Neural crest cell (in vitro differentiated cells): ENCODE measurements around the gene DNAH14. TPM values are rescaled to one million over a fixed set of nuclear protein-coding genes. Genes with fewer than 3 reads are reported as not detected.
"Not testable (repeated sequence)": the region's sequence is repeated elsewhere in the genome, so short reads cannot be mapped to it uniquely, and the experiment has no call there.

ENCODE experiments used
- DNase-seq: peaks from one replicate; pipeline ENCODE4 v3.0.0; 2021; ENCODE audit warnings: low read depth, mixed read lengths, low spot score
- H3K27ac Mint-ChIP-seq: one replicate; pipeline ENCODE4 v1.8.0; 2021; ENCODE audit warnings: mild to moderate bottlenecking, mixed read lengths; ENCODE audit not compliant: unreplicated experiment
- H3K27me3 Mint-ChIP-seq: 2 replicates; pipeline ENCODE4 v1.8.0; 2021; ENCODE audit warnings: low read depth, mild to moderate bottlenecking, mixed read lengths
- H3K36me3 Mint-ChIP-seq: 2 replicates; pipeline ENCODE4 v1.8.0; 2021; ENCODE audit warnings: low read depth, mild to moderate bottlenecking, mixed read lengths
- H3K4me1 Mint-ChIP-seq: 2 replicates; pipeline ENCODE4 v1.8.0; 2021; ENCODE audit warnings: mixed read lengths
- H3K4me3 Mint-ChIP-seq: one replicate; pipeline ENCODE4 v1.8.0; 2021; ENCODE audit warnings: mild to moderate bottlenecking, mixed read lengths
- H3K9me3 Mint-ChIP-seq: 2 replicates; pipeline ENCODE4 v1.8.0; 2021; ENCODE audit warnings: mixed read lengths
- CTCF ChIP-seq: fragments of 200-600 bp; sonication (generic); conservative IDR thresholded peaks from 2 replicates; pipeline ENCODE4 v1.5.0; 2021; ENCODE audit warnings: antibody characterized with exemption, mild to moderate bottlenecking
- total RNA-seq: library from RNA; stranded (reverse); gene quantifications from 2 replicates; pipeline ENCODE4 v1.2.1, GENCODE V29; 2021

The DNAH14 gene
- total RNA-seq, 1 donor from 2014 or later = 31.0 TPM

GRCh38 chr1:225143001-225143400 lies 213.5 kb downstream of the DNAH14 start:
- Mint-ChIP-seq H3K9me3 (no peaks in the 10 kb centered on the region), H3K27me3 (no peaks in the 10 kb centered on the region), H3K4me1 (no peaks in the 10 kb centered on the region), H3K27ac (no peak overlapping the region), H3K36me3 (peaks cover 5% of the 10 kb centered on the region), H3K4me3 (no peak overlapping the region)
- DNase-seq = no peak
- TF ChIP-seq CTCF = no peak

GRCh38 chr1:225146478-225146877 lies 217.0 kb downstream of the DNAH14 start:
- no peak for TF ChIP-seq CTCF
- Mint-ChIP-seq H3K36me3 (peaks cover 2% of the 10 kb centered on the region), H3K27me3 (no peaks in the 10 kb centered on the region), H3K27ac (no peak overlapping the region), H3K4me3 (no peak overlapping the region), H3K4me1 (no peaks in the 10 kb centered on the region), H3K9me3 (peaks cover 2% of the 10 kb centered on the region)
- DNase-seq = no peak

- H3K4me1 Mint-ChIP-seq, DNase-seq, H3K27ac Mint-ChIP-seq, H3K9me3 Mint-ChIP-seq, H3K27me3 Mint-ChIP-seq, H3K4me3 Mint-ChIP-seq, H3K36me3 Mint-ChIP-seq: not testable (repeated sequence)
Observed at GRCh38 chr1:225147791-225148190, 218.3 kb downstream of the DNAH14 start.

GRCh38 chr1:225152061-225152460 lies 222.6 kb downstream of the DNAH14 start:
- no peaks in the 10 kb centered on the region for H3K4me1 Mint-ChIP-seq
- no peak for TF ChIP-seq CTCF
- no peaks in the 10 kb centered on the region for H3K27me3 Mint-ChIP-seq
- no peak overlapping the region for H3K27ac Mint-ChIP-seq
- DNase-seq = no peak
- H3K4me3 Mint-ChIP-seq = no peak overlapping the region
- peaks cover 5% of the 10 kb centered on the region for H3K36me3 Mint-ChIP-seq
- H3K9me3 Mint-ChIP-seq = peaks cover 2% of the 10 kb centered on the region

- Mint-ChIP-seq H3K27me3 (no peaks in the 10 kb centered on the region), H3K9me3 (no peaks in the 10 kb centered on the region), H3K4me3 (no peak overlapping the region), H3K36me3 (peaks cover 3% of the 10 kb centered on the region), H3K4me1 (no peaks in the 10 kb centered on the region), H3K27ac (no peak overlapping the region)
- no peak for DNase-seq
- no peak for TF ChIP-seq CTCF
Observed at GRCh38 chr1:225155555-225155954, 226.1 kb downstream of the DNAH14 start.

- no peak for DNase-seq
- Mint-ChIP-seq H3K9me3 (no peaks in the 10 kb centered on the region), H3K27ac (peak overlapping the region; percentile 63), H3K36me3 (peaks cover 3% of the 10 kb centered on the region), H3K4me1 (no peaks in the 10 kb centered on the region), H3K4me3 (no peak overlapping the region), H3K27me3 (no peaks in the 10 kb centered on the region)
- TF ChIP-seq CTCF = no peak
Observed at GRCh38 chr1:225156254-225156653, 226.8 kb downstream of the DNAH14 start.
